ENCODE results near the gene ACP4. TPM values are rescaled to one million over a fixed set of nuclear protein-coding genes. Genes with fewer than 3 reads are reported as not detected.
"Not testable (repeated sequence)": the region's sequence is repeated elsewhere in the genome, so short reads cannot be mapped to it uniquely, and the experiment has no call there.

Gene ACP4, protein sequence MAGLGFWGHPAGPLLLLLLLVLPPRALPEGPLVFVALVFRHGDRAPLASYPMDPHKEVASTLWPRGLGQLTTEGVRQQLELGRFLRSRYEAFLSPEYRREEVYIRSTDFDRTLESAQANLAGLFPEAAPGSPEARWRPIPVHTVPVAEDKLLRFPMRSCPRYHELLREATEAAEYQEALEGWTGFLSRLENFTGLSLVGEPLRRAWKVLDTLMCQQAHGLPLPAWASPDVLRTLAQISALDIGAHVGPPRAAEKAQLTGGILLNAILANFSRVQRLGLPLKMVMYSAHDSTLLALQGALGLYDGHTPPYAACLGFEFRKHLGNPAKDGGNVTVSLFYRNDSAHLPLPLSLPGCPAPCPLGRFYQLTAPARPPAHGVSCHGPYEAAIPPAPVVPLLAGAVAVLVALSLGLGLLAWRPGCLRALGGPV
- polyA plus RNA-seq, result not detected

DNA sequence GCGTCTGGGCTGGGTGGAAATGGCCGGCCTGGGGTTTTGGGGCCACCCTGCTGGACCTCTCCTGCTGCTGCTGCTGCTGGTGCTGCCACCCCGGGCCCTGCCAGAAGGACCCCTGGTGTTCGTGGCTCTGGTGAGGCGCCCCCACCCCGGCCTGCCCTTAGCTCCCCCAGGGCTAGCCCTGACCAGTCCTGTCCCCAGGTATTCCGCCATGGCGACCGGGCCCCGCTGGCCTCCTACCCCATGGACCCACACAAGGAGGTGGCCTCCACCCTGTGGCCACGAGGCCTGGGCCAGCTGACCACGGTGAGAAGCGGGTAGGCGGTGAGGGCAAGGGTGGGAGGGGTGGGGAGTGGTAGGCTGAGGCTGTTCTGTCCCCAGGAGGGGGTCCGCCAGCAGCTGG lies at the start of gene ACP4:
Gene ACP4, plus strand, starts transcription at position 20 of the 400 bp plus-strand sequence. Its CDS starts 0 bp downstream, at position 20.
- H3K4me3 Mint-ChIP-seq, result peak within 1 kb of the TSS in 2 of 4 donors; percentile 4 to 49
- peaks cover 4% of the 10 kb centered on the region for H3K36me3 Mint-ChIP-seq
- H3K27me3 Mint-ChIP-seq, result no peaks in the 10 kb centered on the region
- H3K9me3 Mint-ChIP-seq, result no peaks in the 10 kb centered on the region
- H3K4me1 Mint-ChIP-seq, result peaks cover 7 to 13% (median 9%) of the 10 kb centered on the region in 3 donors
- H3K27ac Mint-ChIP-seq, result peak within 1 kb of the TSS; percentile 53 to 76 (median 59)

DNA sequence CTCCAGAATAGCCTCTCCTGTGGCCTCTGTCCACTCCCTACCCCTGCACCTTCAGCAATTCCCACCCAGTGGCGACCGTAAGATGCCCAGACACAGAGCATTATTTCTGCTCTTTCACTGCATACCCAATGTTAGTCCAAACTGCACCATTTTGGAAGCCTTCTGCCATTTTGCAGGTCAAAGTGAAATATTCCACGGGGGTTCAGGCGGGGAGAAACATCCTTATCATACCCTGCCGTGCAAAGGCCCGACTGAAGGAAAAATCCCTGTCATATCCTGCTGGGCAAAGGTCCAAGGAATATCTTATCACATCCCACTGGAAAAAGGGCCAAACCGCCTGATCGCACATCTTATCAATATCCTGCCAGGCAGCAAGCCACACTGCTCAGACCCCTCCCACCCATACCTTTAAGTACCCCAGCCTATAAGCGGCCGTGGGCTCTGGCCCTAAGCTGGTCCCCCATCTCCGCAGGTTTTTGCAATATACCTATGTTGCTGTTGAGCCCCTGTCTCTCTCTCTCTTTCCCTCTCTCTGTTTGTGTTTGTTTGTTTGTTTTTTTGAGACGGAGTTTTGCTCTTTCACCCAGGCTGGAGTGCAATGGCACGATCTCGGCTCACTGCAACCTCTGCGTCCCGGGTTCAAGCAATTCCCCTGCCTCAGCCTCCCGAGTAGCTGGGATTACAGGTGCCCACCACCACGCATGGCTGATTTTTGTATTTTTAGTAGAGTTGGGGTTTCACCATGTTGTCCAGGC lies 48.9 kb upstream of the ACP4 start:
- H3K27me3 Mint-ChIP-seq, result peaks cover 14% of the 10 kb centered on the region
- no peak overlapping the region for H3K27ac Mint-ChIP-seq

DNA sequence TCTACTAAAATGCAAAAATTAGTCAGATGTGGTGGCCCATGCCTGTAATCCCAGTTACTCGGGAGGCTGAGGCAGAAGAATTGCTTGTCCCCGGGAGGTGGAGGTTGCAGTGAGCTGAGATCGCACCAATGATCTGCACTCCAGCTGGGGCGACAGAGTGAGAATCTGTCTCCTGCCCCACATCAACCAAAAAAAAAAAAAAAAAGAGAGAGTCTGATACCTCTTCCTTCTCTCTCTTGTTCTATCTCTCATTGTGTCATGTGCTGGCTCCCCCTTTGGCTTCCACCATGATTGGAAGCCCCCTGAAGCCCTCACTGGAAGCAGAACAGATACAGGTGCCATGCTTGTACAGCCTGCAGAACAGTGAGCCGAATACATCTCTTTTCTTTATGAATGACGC lies 46.7 kb upstream of the ACP4 start:
- Mint-ChIP-seq H3K9me3 (peaks cover 0 to 5% (median 0%) of the 10 kb centered on the region in 3 donors), H3K4me1 (peaks cover 0 to 2% (median 0%) of the 10 kb centered on the region in 3 donors), H3K4me3 (no peak overlapping the region), H3K27me3 (peaks cover 14% of the 10 kb centered on the region), H3K27ac (no peak overlapping the region), H3K36me3 (peaks cover 2% of the 10 kb centered on the region)

More for the DNA sequence above, 48.9 kb upstream of the ACP4 start:
- H3K36me3 Mint-ChIP-seq, result peaks cover 2% of the 10 kb centered on the region
- peak overlapping the region in 1 of 4 donors; percentile 12 for H3K4me3 Mint-ChIP-seq
- H3K9me3 Mint-ChIP-seq, result peaks cover 0 to 7% (median 6%) of the 10 kb centered on the region in 3 donors
- H3K4me1 Mint-ChIP-seq, result peaks cover 0 to 2% (median 0%) of the 10 kb centered on the region in 3 donors

DNA sequence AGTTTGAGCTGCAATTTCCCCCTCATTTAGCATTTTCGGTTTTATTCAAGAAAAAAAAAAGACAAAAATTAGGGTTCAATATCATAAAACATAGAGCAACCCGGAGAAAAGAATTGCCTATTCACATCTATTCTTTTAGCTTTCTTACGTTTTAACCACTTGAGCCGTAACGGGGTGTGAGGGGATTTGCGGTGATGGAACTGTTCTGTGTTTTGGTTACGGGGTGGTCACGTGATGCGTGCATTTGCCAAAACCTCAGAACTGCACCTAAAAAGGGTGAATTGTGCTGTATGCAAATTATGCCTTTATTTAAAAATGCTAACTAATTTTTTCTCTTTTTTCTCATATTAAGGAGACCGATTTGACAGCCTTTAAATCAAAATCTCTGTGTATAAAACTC lies 45.0 kb upstream of the ACP4 start:
- H3K4me3 Mint-ChIP-seq, result no peak overlapping the region
- H3K36me3 Mint-ChIP-seq, result peaks cover 2% of the 10 kb centered on the region
- H3K9me3 Mint-ChIP-seq, result no peaks in the 10 kb centered on the region
- no peak overlapping the region for H3K27ac Mint-ChIP-seq
- H3K4me1 Mint-ChIP-seq, result no peaks in the 10 kb centered on the region
- H3K27me3 Mint-ChIP-seq, result peaks cover 13% of the 10 kb centered on the region

DNA sequence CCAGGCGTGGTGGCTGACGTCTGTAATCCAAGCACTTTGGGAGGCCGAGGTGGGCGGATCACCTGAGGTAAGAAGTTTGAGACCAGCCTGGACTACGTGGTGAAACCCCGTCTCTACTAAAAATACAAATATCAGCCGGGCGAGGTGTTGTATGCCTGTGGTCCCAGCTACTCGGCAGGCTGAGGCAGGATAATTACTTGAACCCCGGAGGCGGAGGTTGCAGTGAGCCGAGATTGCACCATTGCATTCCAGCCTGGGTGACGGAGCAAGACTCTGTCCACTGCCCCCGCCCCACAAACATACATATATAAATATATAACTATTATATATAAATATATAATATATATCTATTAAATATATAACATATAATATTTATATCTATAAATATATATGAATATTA lies 43.1 kb upstream of the ACP4 start:
- not testable (repeated sequence) for H3K9me3 Mint-ChIP-seq, H3K36me3 Mint-ChIP-seq

DNA sequence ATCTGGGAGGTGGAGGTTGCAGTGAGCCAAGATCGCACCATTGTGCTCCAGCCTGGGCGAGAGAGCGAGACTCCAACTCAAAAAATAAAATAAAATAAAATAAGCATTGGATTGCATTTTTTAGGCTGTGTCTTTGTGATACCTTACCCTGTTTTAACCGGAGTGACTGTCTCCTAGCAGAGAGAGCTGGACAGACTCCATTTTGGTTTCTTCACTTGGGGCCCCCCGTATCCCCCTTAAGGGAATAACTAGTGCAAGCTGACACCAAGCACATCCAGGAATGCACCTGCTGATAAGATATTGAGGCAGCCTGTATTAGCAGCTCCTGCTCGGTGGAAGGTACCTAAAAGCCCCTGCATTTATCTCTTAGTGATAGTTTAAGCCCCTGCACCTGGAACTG lies 40.7 kb upstream of the ACP4 start:
- Mint-ChIP-seq H3K36me3 (peaks cover 2% of the 10 kb centered on the region), H3K9me3 (no peaks in the 10 kb centered on the region), H3K27ac (no peak overlapping the region), H3K4me1 (no peaks in the 10 kb centered on the region), H3K4me3 (no peak overlapping the region), H3K27me3 (peaks cover 13% of the 10 kb centered on the region)

More for the DNA sequence above, 43.1 kb upstream of the ACP4 start:
- H3K27me3 Mint-ChIP-seq, H3K27ac Mint-ChIP-seq, H3K4me1 Mint-ChIP-seq, H3K4me3 Mint-ChIP-seq: not testable (repeated sequence)

DNA sequence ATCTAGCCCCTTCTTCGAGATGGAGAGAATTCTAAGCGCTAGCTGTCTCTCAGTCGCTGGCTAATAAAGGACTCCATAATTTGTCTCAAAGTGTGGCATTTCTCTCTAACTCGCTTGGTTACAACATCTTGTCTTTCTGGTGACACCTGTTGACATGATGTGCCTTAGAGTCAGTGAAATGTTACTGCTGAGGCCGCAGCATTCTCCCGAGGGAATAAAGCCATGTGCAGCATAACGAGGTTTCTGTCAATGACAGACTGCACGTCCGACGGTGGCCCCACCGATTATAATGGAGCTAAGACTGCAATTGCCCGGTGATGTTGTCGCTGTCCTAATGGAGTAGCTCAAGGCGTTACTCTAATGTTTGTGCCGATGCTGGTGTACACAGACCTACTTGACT lies 40.2 kb upstream of the ACP4 start:
- Mint-ChIP-seq H3K27ac (no peak overlapping the region), H3K4me3 (no peak overlapping the region), H3K27me3 (peaks cover 13% of the 10 kb centered on the region), H3K36me3 (peaks cover 2% of the 10 kb centered on the region), H3K4me1 (no peaks in the 10 kb centered on the region), H3K9me3 (no peaks in the 10 kb centered on the region)

DNA sequence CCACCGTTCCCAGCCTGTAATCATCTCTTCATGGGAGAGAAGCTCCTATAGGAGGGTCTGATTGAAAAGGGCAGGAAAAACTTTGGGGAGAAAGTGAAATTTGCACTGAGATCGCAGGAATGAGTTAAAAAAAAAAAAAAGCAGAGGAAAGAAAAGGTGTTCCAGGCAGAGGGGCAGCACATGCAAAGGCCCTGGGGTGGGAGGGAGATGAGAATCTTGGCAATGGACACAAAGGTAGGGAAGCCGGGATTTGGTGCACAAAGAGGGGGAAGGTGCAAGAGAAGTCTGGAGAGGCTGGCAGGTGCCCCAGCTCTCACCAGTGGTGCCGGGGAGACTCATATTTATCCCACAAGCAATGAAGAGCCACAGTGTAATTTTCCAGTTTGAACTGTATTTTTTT lies 36.3 kb upstream of the ACP4 start:
- H3K36me3 Mint-ChIP-seq, result no peaks in the 10 kb centered on the region
- H3K27me3 Mint-ChIP-seq, result peaks cover 13% of the 10 kb centered on the region
- H3K9me3 Mint-ChIP-seq, result no peaks in the 10 kb centered on the region
- H3K4me3 Mint-ChIP-seq, result peak overlapping the region in 1 of 4 donors; percentile 68
- no peaks in the 10 kb centered on the region for H3K4me1 Mint-ChIP-seq
- H3K27ac Mint-ChIP-seq, result no peak overlapping the region

DNA sequence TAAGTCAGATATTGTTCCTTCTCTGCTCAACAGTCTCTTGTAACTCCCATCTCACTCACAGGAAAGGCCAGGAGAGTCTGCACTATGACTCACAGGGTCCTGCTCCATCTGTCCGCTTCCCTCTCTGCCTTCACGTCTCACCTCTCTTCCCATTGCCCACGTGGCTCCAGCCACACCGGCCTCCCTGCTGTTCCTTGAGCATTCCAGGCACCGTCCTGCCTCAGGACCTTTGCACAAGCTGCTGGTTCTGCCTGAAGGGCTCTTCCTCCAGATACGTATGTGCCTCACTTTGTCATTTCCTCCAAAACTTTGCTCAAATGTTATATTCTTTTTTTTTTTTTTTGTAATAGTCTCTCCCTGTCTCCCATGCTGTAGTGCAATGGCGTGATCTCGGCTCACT lies 34.0 kb upstream of the ACP4 start:
- not testable (repeated sequence) for H3K36me3 Mint-ChIP-seq, H3K27ac Mint-ChIP-seq, H3K4me3 Mint-ChIP-seq, H3K9me3 Mint-ChIP-seq, H3K4me1 Mint-ChIP-seq
- H3K27me3 Mint-ChIP-seq, result peaks cover 10% of the 10 kb centered on the region

DNA sequence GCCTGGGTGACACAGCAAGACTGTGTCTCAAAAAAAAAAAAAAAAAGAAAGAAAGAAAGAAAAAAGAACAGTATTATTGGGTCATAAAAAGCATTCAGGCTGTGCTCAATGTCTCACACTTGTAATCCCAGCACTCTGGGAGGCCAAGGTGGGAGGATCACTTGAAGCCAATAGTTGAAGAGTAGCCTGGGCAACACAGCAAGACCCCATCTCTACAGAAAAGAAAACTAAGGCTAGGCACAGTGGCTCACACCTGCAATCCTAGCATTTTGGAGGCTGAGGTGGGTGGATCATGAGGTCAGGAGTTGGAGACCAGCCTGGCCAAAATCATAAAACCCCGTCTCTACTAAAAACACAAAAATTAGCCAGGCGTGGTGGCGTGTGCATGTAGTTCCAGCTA lies 32.6 kb upstream of the ACP4 start:
- H3K4me1 Mint-ChIP-seq, H3K27me3 Mint-ChIP-seq, H3K27ac Mint-ChIP-seq: not testable (repeated sequence)

DNA sequence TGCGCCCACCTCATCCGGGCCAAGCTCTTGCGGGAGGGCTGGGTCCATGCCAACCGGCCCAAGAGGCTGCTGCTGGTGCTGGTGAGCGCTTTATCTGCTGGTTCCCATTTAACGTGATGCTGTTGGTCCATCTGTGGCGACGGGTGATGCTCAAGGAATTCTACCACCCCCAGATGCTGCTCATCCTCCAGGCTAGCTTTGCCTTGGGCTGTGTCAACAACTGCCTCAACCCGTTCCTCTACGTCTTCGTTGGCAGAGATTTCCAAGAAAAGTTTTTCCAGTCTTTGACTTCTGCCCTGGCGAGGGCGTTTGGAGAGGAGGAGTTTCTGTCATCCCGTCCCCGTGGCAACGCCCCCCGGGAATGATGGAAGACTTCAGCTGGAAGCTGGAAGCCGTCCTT lies 31.1 kb upstream of the ACP4 start:
- H3K27ac Mint-ChIP-seq, H3K4me3 Mint-ChIP-seq, H3K27me3 Mint-ChIP-seq, H3K9me3 Mint-ChIP-seq, H3K36me3 Mint-ChIP-seq, H3K4me1 Mint-ChIP-seq: not testable (repeated sequence)

More for the DNA sequence above, 32.6 kb upstream of the ACP4 start:
- not testable (repeated sequence) for H3K9me3 Mint-ChIP-seq, H3K36me3 Mint-ChIP-seq, H3K4me3 Mint-ChIP-seq

DNA sequence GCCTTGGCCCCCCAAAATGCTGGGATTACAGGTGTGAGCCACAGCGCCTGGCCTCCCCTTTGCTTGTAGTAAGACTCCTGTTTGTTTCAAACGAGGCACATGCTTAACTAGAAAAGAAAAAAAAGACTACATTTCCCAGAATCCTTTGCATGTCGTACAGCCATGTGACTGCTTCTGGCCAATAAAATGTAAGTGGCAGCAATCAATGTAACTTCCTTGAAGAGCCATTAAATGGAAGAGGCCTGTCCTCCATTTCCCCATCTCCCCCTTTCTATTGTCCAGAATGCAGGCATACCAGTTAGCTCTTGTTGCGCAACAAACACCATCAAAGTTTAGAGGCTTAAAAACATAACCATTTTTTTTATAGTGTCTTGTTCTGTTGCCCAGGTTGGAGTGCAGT lies 30.3 kb upstream of the ACP4 start:
- Mint-ChIP-seq H3K27me3 (peaks cover 5% of the 10 kb centered on the region), H3K36me3 (peaks cover 3% of the 10 kb centered on the region), H3K4me1 (peaks cover 0 to 4% (median 0%) of the 10 kb centered on the region in 3 donors), H3K4me3 (no peak overlapping the region), H3K9me3 (peaks cover 0 to 2% (median 0%) of the 10 kb centered on the region in 3 donors), H3K27ac (no peak overlapping the region)

DNA sequence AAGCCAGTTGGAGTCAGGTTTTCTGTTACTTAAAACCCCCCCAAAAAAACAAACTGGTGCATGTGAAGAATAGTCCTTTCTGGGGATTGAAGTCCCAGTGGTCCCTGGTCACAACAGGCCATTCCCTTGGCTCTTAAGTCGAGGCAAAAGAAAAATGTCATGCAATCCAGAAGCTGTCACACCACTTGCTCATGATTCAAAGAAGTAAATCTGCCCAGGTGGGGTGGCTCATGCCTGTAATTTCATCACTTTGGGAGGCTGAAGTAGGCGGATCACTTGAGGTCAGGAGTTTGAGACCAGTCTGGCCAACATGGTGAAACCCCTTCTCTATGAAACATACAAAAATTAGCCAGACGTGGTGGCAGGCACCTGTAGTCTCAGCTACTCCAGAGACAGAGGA lies 28.7 kb upstream of the ACP4 start:
- not testable (repeated sequence) for H3K4me3 Mint-ChIP-seq

DNA sequence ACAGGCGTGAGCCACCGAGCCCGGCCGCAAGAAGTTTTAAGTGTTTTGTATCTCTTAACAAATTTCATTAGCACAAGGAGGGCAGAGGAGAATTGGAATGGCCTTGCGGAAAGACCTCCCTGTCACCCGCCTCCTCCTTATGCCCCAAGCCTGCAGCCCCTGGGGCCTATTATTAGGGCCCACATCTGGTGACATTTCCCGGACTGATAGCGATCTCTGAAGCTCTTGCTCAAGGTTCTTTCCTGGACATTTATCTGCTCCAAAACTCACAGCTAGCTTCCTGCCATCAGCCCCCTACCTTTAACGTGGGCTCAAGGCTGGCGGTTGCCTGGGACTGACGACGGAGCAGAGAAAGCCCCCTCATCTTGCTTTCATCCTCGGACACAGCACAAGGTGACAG lies 26.7 kb upstream of the ACP4 start:
- H3K4me1 Mint-ChIP-seq, H3K9me3 Mint-ChIP-seq, H3K36me3 Mint-ChIP-seq, H3K4me3 Mint-ChIP-seq, H3K27ac Mint-ChIP-seq: not testable (repeated sequence)
- peaks cover 13% of the 10 kb centered on the region for H3K27me3 Mint-ChIP-seq

More for the DNA sequence above, 28.7 kb upstream of the ACP4 start:
- H3K27ac Mint-ChIP-seq, H3K36me3 Mint-ChIP-seq, H3K9me3 Mint-ChIP-seq, H3K4me1 Mint-ChIP-seq, H3K27me3 Mint-ChIP-seq: not testable (repeated sequence)

DNA sequence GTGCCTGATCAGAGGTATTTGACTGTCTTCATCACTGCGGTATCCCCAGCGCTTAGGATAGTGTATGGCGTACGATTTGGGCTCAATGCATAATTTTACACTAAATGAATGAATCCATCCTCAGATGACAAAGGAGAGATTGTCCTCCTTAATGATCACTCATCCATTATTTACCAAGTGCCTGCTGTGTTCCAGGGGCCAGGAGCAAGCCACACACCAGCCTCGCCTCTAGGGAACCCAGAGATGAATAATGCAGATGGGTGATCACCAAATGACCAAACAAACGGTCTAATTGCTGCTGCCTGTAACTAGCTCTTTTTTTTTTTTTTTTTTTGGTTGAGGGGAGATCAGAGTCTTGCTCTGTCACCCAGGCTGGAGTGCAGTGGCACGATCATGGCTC lies 25.8 kb upstream of the ACP4 start:
- peaks cover 3% of the 10 kb centered on the region for H3K36me3 Mint-ChIP-seq
- peaks cover 0 to 3% (median 0%) of the 10 kb centered on the region in 3 donors for H3K9me3 Mint-ChIP-seq
- H3K4me3 Mint-ChIP-seq, result no peak overlapping the region
- peaks cover 0 to 4% (median 0%) of the 10 kb centered on the region in 3 donors for H3K4me1 Mint-ChIP-seq
- no peak overlapping the region for H3K27ac Mint-ChIP-seq
- peaks cover 13% of the 10 kb centered on the region for H3K27me3 Mint-ChIP-seq

DNA sequence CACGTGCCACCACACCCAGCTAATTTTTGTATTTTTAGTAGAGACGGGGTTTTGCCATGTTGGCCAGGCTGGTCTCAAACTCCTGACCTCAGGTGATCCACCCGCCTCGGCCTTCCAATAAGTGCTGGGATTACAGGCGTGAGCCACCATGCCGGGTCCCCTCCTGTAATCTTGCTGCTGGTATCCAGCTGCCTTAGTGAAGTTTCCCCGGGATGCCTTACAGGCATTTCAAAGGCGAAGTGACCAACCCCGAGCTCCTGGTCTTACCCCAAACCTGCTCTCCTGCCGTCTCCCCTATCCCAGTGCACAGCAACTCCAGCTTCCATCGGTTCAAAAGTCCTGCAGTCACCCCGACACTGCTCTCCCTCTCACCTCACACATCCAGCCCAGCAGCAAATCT lies 23.5 kb upstream of the ACP4 start:
- not testable (repeated sequence) for H3K36me3 Mint-ChIP-seq, H3K4me1 Mint-ChIP-seq, H3K9me3 Mint-ChIP-seq, H3K27ac Mint-ChIP-seq, H3K4me3 Mint-ChIP-seq
- peaks cover 16% of the 10 kb centered on the region for H3K27me3 Mint-ChIP-seq

Data from IgD-negative memory B cell (primary cell).